ENCODE results near the gene FGF19.

The FGF19 gene

DNA sequence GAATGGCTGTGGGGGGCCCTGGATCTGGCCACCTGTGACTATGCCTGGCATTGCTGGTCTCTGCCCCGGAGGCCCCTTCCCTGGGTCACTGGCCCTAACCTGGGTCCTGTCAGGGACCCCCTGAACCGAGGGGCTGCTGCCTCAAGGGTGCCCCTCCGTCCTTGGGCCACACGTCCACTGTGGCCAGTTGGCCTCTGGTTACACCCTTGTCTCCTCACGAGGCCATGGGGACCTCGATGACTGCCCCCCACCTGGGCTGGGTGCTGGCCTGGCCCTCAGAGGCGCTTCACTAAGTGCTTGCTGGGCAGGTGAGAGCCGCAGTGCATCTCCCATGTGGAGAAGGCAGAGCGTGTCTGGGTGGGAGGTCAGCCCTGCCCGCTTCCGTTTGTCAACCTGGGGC is 27.3 kb upstream of the FGF19 start:
- TF ChIP-seq, protein P1, sequence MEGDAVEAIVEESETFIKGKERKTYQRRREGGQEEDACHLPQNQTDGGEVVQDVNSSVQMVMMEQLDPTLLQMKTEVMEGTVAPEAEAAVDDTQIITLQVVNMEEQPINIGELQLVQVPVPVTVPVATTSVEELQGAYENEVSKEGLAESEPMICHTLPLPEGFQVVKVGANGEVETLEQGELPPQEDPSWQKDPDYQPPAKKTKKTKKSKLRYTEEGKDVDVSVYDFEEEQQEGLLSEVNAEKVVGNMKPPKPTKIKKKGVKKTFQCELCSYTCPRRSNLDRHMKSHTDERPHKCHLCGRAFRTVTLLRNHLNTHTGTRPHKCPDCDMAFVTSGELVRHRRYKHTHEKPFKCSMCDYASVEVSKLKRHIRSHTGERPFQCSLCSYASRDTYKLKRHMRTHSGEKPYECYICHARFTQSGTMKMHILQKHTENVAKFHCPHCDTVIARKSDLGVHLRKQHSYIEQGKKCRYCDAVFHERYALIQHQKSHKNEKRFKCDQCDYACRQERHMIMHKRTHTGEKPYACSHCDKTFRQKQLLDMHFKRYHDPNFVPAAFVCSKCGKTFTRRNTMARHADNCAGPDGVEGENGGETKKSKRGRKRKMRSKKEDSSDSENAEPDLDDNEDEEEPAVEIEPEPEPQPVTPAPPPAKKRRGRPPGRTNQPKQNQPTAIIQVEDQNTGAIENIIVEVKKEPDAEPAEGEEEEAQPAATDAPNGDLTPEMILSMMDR (IDR thresholded peaks at IDR 0.05; ENCODE audit: low read depth, low read length, missing control alignments) = no peak
- no peak for DNase-seq (ENCODE audit: low read depth)

DNA sequence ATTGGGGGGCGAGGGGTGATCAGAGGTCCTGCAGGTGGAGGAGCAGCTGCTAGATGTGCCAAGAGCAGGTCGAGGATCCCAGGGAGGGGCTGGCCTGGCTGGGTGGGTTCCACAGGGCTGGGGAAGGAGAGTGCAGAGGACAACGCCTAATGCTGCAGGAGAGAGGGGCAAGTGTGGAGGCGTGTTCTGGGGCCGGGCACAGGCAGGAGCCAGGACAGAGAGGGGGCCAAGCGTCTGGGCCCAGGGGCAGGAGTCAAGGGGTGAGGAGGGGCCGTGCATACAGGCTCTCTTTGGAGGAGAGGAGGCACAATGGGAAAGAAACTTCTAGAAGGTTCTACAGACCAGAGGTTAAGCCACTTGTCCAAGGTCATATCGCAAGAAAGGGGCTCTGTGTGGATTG is 26.7 kb upstream of the FGF19 start:
- TF ChIP-seq, protein P1 (IDR thresholded peaks at IDR 0.05; ENCODE audit: low read depth, low read length, missing control alignments) = no peak
- no peak overlapping the region for H3K4me3 ChIP-seq (ENCODE audit: low read depth, low read length)
- no peak for DNase-seq (ENCODE audit: low read depth)

More for the DNA sequence above, 27.3 kb upstream of the FGF19 start:
- no peak overlapping the region for H3K4me3 ChIP-seq (ENCODE audit: low read depth, low read length)

DNA sequence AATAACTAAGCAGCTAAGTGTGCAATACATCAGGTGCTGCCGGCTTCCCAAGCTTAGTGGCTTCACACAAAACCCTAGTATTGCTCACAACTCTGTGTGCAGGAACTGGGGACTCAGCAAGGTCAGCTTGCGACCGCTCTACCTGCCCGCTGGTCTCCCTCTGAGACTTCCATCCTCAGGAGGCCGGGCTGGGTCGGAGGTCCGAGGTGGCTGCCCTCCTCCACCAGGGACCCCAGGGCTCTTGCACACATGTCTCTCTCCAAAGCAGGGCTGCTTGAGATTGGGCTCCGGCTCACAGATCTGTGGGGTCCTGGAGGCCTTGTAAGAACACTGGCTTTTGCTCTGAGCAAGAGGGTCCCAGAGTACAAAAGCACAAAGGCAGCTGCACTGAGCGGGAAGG is 25.4 kb upstream of the FGF19 start:
- H3K4me3 ChIP-seq (ENCODE audit: low read depth, low read length) = no peak overlapping the region
- no peak for DNase-seq (ENCODE audit: low read depth)
- TF ChIP-seq, protein P1 (IDR thresholded peaks at IDR 0.05; ENCODE audit: low read depth, low read length, missing control alignments) = no peak

DNA sequence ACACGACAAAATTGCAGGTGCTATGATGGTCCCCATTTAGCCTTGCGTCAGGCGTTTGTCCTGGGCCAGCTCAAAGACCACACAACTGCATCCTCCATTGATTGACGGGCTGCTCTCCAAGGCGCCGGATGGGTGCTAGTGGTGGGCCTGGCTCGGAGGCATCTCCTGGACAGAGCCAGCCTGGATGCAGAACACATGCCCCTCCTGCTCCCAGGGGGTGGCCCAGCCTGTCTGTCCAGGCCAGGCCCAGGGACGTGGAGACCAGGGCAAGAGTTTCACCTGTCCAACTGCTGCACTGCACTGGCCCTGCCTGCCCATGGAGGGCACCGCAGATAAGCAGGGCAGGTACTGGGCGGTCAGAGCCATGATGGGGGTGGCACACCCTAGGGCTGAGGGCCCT is 23.4 kb upstream of the FGF19 start:
- no peak for DNase-seq (ENCODE audit: low read depth)
- H3K4me3 ChIP-seq (ENCODE audit: low read depth, low read length) = no peak overlapping the region
- TF ChIP-seq, protein P1 (IDR thresholded peaks at IDR 0.05; ENCODE audit: low read depth, low read length, missing control alignments) = no peak

DNA sequence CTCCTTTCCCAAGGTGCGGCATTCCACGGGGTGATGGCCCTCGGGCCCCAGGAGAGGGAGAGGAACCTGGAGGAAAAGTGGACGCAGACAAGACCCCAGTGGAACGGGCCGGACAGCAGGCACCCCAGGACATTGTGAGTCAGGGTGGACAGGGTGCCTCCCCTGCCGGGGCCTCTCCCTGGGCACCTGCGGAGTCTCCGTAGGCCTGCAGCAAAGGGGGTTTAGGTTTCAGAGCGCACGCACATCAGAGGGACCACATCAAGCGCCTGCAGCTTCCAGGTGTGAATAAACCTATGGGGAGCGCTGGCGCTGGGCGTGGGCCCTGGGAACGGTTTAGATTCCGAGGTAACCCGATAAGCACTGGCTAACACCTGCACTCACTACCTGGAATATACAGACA is 22.7 kb upstream of the FGF19 start:
- H3K4me3 ChIP-seq (ENCODE audit: low read depth, low read length) = no peak overlapping the region
- no peak for DNase-seq (ENCODE audit: low read depth)
- TF ChIP-seq, protein P1 (IDR thresholded peaks at IDR 0.05; ENCODE audit: low read depth, low read length, missing control alignments) = no peak

DNA sequence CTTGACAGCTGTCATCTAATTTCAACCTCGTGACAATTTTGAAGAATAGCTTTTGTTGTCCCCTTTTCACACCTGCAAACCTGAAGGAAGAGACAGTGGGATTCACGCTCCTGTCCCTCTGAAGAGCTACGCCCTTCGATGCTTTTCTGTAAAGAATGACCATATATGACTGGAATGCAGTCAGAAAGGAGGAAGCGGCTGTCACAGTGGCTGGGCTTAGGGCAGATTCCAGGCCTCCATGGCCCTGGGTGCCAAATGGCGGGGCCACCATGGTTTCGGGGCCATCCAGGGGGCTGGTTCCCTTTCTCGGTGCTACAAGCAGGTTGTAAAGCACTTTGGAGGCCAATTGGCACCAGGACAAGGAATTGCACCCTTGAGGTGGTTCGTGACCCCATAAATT is 22.2 kb upstream of the FGF19 start:
- TF ChIP-seq, protein P1 (IDR thresholded peaks at IDR 0.05; ENCODE audit: low read depth, low read length, missing control alignments) = no peak
- DNase-seq (ENCODE audit: low read depth) = no peak
- no peak overlapping the region for H3K4me3 ChIP-seq (ENCODE audit: low read depth, low read length)

DNA sequence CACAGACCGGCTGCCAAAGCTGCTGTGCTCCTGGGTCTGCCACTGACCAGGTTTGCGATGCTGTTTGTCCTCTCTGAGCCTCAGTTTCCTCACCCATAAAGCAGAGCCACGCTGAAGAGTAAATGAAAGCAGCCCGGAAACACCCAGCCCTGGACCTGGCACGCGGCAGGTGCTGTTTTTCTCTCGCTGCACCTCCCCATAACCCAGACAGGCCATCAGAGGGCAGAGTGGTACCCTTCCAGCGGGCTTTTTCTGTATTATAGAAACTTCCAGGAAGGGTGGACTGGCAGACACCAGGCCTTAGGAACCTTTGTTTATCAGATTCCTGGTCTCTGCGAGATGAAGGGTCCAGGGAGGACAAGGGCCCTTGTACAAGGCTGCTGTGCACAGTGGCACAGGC is 17.9 kb upstream of the FGF19 start:
- TF ChIP-seq, protein P1 (IDR thresholded peaks at IDR 0.05; ENCODE audit: low read depth, low read length, missing control alignments) = no peak
- DNase-seq (ENCODE audit: low read depth) = no peak

More for the DNA sequence above, 17.9 kb upstream of the FGF19 start:
- no peak overlapping the region for H3K4me3 ChIP-seq (ENCODE audit: low read depth, low read length)

Data from GM12864 (cell line).